SK-N-SH treated with all-trans-retinoic acid at 6 μM for 48 hours (cell line): ENCODE results near the gene SLC9A7.

Source experiments
- ARNTL ChIP-seq: fragments of 450-650 bp; formaldehyde crosslinking; IDR thresholded peaks from 2 replicates; pipeline ENCODE4 v1.5.0; 2020; ENCODE audit warnings: low read depth, mild to moderate bottlenecking, moderate library complexity, borderline replicate concordance
- CREB5 ChIP-seq: fragments of 250-450 bp; sonication (Bioruptor Pico); IDR thresholded peaks from 2 replicates; pipeline ENCODE4 v1.5.1; 2020; ENCODE audit warnings: low read depth, mild to moderate bottlenecking, moderate library complexity
- ISL1 ChIP-seq: fragments of 250-450 bp; sonication (Bioruptor Pico); IDR thresholded peaks from 2 replicates; pipeline ENCODE4 v2.1.2; 2022; ENCODE audit warnings: mild to moderate bottlenecking, moderate library complexity
- PATZ1 ChIP-seq: fragments of 250-450 bp; sonication (Bioruptor Pico); IDR thresholded peaks from 2 replicates; pipeline ENCODE4 v1.8.0; 2020; ENCODE audit warnings: mild to moderate bottlenecking, moderate library complexity, borderline replicate concordance
- RARB ChIP-seq: fragments of 250-450 bp; sonication (Bioruptor Pico); IDR thresholded peaks from 2 replicates; pipeline ENCODE4 v1.8.0; 2021; ENCODE audit warnings: mild to moderate bottlenecking, moderate library complexity
- ZC3H10 ChIP-seq: fragments of 250-450 bp; sonication (Bioruptor Pico); IDR thresholded peaks from 2 replicates; pipeline ENCODE4 v1.5.1; 2021; ENCODE audit warnings: mild to moderate bottlenecking, moderate library complexity
- ZFP3 ChIP-seq: fragments of 250-450 bp; sonication (Bioruptor Pico); IDR thresholded peaks from 2 replicates; pipeline ENCODE4 v1.5.0; 2020; ENCODE audit warnings: mild to moderate bottlenecking, moderate library complexity
- ZFP30 ChIP-seq: fragments of 450-650 bp; formaldehyde crosslinking; IDR thresholded peaks from 2 replicates; pipeline ENCODE4 v1.5.0; 2022; ENCODE audit warnings: mild to moderate bottlenecking, moderate library complexity
- ZNF565 ChIP-seq: fragments of 450-650 bp; formaldehyde crosslinking; conservative IDR thresholded peaks from 2 replicates; pipeline ENCODE4 v1.5.0; 2020; ENCODE audit warnings: low read depth, mild to moderate bottlenecking, moderate library complexity

- TF ChIP-seq RARB (CRISPR knock-in tag) = no peak
- TF ChIP-seq ZFP30 (CRISPR knock-in tag) = no peak
- no peak for TF ChIP-seq ZC3H10 (CRISPR knock-in tag)
- TF ChIP-seq ZFP3 (CRISPR knock-in tag) = no peak
- TF ChIP-seq CREB5 (CRISPR knock-in tag) = no peak
- TF ChIP-seq ISL1 (CRISPR knock-in tag) = no peak
- no peak for TF ChIP-seq ARNTL (CRISPR knock-in tag)
- TF ChIP-seq PATZ1 = no peak
- TF ChIP-seq ZNF565 (CRISPR knock-in tag) = no peak
These were observed 64.4 kb downstream of the SLC9A7 start for GRCh38 chrX:46694549-46694948.
